Aorta (tissue), 5 donors: Measurements from ENCODE around the gene CIRBP. TPM values are rescaled to one million over a fixed set of nuclear protein-coding genes. Genes with fewer than 3 reads are reported as not detected.

ENCODE experiments used
- ATAC-seq: fragments of 200-7000 bp; cut with Tn5 transposase; one replicate; pipeline ENCODE4 v1.9.1; 2022; ENCODE audit warnings: moderate library complexity; ENCODE audit not compliant: low FRiP score
- DNase-seq, 2 donors: peaks; one replicate each; pipeline ENCODE4 v3.0.0-alpha.2; 2020
- H3K27ac ChIP-seq, 2 donors: one replicate each; pipeline ENCODE4 v1.5.1; 2013; ENCODE audit warnings: low read length in 2 of 2, mild to moderate bottlenecking in 2 of 2, moderate library complexity in 2 of 2, control low read depth in 1 of 2, inconsistent platforms in 1 of 2, low read depth in 1 of 2
- H3K27me3 ChIP-seq, 2 donors: one replicate each; pipeline ENCODE4 v1.6.1; 2013; ENCODE audit warnings: control low read depth in 1 of 2, low read length in 1 of 2, mild to moderate bottlenecking in 1 of 2, moderate library complexity in 1 of 2; ENCODE audit not compliant: insufficient read depth in 2 of 2, control insufficient read depth in 1 of 2
- H3K36me3 ChIP-seq, 2 donors: one replicate each; pipeline ENCODE4 v1.6.1; 2013; ENCODE audit warnings: control low read depth in 1 of 2, low read length in 1 of 2, mild to moderate bottlenecking in 1 of 2; ENCODE audit not compliant: insufficient read depth in 2 of 2, control insufficient read depth in 1 of 2
- H3K4me1 ChIP-seq, 2 donors: one replicate each; pipeline ENCODE4 v1.6.1; 2013; ENCODE audit warnings: low read length in 2 of 2, control low read depth in 1 of 2, mild to moderate bottlenecking in 1 of 2, moderate library complexity in 1 of 2; ENCODE audit not compliant: insufficient read depth in 2 of 2, control insufficient read depth in 1 of 2
- H3K4me3 ChIP-seq, 2 donors: one replicate each; pipeline ENCODE4 v1.5.1; 2013; ENCODE audit warnings: low read length in 2 of 2, control low read depth in 1 of 2, mild to moderate bottlenecking in 1 of 2
- H3K9me3 ChIP-seq: one replicate; pipeline ENCODE4 v1.6.1; 2013; ENCODE audit warnings: mild to moderate bottlenecking, low read length; ENCODE audit not compliant: control insufficient read depth
- WGBS, 2 donors: extraction: QIAGEN DNeasy Blood & Tissue Kit; methylation state at CpG; one replicate each; pipeline ENCODE4 v1.1.7; 2013; 5-methylcytosine and 5-hydroxymethylcytosine counted together
- intact Hi-C, 2 donors: fragments of 100-400 bp; cut with DNase I; formaldehyde crosslinking; loops; one replicate each; pipeline versions ENCODE4 v1.14.2 to v1.15.0; 2022
- polyA plus RNA-seq, 2 donors: library from polyadenylated mRNA; stranded (reverse); fragments of 200-250 nt; gene quantifications; one replicate each; pipeline ENCODE4 v1.2.3, GENCODE V29; 2013
- total RNA-seq, 2 donors: library from RNA; stranded (reverse); fragmentation: NEBNext Ultra II Directional; extraction: Animal tissue kit (Norgen Biotek cat#: 25700); gene quantifications; one replicate each; pipeline ENCODE4 v1.2.1, GENCODE V29; 2021
- donor health status: healthy with polysubstance abuse.
- donor health status: Bipolar disorder and iron deficiency.
- donor health status: DM: no; HTN: no; CAD: no.
- donor health status: DM: no; HTN: no; CAD: no.
- donor health status: DM: yes; HTN: yes; CAD: no.

CIRBP gene
- total and polyA plus RNA-seq, 4 donors = 252 to 1,634 (median 394) TPM

DNA sequence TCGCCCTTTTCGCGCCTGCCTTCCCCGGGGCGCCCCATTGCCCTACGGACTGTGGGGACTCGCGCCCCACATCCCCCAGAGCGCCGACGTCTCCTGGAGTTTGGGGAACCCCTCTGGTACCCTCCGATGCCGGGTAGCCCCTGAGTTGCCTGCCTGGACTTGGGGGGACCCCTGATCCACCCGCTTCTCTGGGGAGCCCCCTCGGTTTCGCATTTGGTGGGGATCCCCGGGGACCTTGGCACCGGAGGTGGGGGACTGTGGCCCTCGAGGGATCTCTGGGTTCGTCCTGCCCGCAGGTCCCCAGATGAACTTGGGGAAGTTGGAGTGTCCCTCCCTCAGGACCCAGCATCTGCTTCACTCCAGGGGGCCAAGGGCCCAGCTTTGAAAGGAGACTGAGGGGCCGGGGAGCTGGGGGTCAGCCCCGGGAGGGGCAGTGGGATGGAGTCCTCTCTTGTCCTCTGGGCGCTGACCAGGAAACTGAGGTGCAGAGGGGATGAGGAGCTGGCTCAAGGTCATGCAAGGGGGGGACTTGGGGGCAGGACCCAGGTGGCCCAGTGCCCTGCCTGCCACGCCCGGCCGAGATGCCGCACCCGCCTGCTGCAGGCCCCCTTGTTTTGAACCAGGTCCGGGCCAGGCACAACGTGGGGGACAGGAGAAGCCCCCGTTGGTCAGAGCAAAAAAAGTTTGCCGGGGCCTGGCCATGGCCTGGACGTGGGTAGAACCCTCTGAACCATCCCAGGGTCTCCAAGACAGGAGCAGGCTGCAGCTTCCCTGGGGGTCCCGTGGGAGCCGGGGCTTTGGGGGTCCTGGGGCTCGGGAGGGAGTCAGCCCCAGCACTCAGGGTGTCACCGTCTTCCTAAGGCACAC, 17.6 kb downstream of the CIRBP start:
- no peak for ATAC-seq
- Histone ChIP-seq H3K27me3 (no peaks in the 10 kb centered on the region), H3K4me3 (no peak overlapping the region), H3K9me3 (no peaks in the 10 kb centered on the region), H3K27ac (no peak overlapping the region), H3K36me3 (no peaks in the 10 kb centered on the region), H3K4me1 (no peaks in the 10 kb centered on the region)
- 16 to 26% methylated on average over 36 to 38 of the region's 38 CpGs for WGBS, 2 donors
- DNase-seq = no peak
- intact Hi-C loops = no loop called here

DNA sequence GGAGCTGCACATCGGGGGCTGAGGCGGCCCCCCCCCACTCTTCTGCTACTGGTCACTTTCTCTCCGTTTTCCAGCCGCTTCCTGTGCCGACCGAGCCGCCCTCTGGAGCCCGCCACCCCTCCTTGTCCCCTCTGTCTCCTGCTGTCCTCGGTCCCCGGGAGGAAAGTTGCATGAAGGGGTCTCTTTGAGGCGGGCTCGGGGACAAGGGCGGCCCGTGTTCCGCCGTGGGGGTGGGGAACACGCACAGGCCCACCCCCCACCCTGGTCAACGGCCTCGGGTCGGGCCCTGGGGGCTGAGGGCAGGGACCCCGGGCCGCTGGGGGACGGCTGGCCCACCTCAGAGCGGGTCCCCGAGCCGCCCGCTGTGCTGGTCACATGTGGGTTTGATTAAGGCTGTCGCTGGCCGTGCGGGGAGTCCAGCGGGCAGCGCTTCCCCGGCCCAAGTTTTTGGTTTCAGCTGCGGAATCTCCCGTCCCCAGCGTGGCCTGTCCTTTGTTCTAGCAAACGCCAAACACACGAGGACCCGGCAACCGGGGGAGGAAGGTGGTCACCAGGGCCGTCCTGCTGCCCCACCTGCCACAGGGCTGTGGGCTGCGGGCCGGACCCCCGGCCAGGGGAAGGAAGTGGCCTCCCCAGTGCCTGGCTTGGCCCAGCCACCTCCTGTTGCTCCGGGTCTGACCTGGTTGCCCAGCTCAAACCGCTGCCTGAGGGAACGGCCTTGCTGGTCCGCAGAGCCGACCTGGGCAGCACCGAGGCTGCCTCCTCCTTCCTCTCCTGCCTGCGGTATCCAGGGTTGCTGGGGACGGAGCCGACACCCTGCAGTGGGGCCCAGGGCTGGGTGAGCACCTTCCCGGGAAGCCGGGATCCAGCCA, 18.5 kb downstream of the CIRBP start:
- Histone ChIP-seq H3K27me3 (no peaks in the 10 kb centered on the region), H3K4me1 (no peaks in the 10 kb centered on the region), H3K9me3 (no peaks in the 10 kb centered on the region), H3K4me3 (no peak overlapping the region), H3K27ac (no peak overlapping the region), H3K36me3 (no peaks in the 10 kb centered on the region)
- DNase-seq (no peak), ATAC-seq (no peak)
- 24 to 27% methylated on average over 47 to 55 of the region's 55 CpGs for WGBS, 2 donors
- intact Hi-C loops = no loop called here

DNA sequence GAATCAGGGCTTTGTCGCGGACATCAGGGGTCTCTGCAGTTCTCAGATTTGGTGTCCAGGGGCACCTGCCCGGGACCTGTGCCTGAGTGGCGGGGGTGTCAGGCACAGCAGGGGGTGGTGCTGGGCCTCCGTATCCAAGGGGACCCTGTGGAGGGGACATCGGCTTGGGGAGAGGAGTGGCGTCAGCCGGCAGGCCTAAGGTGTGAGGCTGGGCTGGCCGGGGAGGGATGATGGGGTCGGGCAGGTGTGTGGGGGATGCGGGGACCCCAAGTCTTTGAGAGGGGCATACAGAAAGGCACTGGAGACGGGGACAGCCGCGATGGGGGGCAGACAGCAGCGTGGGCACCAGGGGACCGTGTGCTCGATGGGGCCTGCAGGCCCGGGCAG, 19.1 kb downstream of the CIRBP start:
- H3K4me3 ChIP-seq = no peak overlapping the region
- peak; percentile 13 for ATAC-seq
- H3K27me3 ChIP-seq = no peaks in the 10 kb centered on the region
- intact Hi-C loops = no loop called here
- WGBS, 2 donors = 90 to 93% methylated on average over 14 to 18 of the region's 18 CpGs
- no peak overlapping the region for H3K27ac ChIP-seq
- DNase-seq = no peak
- no peaks in the 10 kb centered on the region for H3K4me1 ChIP-seq
- no peaks in the 10 kb centered on the region for H3K9me3 ChIP-seq
- H3K36me3 ChIP-seq = no peaks in the 10 kb centered on the region

DNA sequence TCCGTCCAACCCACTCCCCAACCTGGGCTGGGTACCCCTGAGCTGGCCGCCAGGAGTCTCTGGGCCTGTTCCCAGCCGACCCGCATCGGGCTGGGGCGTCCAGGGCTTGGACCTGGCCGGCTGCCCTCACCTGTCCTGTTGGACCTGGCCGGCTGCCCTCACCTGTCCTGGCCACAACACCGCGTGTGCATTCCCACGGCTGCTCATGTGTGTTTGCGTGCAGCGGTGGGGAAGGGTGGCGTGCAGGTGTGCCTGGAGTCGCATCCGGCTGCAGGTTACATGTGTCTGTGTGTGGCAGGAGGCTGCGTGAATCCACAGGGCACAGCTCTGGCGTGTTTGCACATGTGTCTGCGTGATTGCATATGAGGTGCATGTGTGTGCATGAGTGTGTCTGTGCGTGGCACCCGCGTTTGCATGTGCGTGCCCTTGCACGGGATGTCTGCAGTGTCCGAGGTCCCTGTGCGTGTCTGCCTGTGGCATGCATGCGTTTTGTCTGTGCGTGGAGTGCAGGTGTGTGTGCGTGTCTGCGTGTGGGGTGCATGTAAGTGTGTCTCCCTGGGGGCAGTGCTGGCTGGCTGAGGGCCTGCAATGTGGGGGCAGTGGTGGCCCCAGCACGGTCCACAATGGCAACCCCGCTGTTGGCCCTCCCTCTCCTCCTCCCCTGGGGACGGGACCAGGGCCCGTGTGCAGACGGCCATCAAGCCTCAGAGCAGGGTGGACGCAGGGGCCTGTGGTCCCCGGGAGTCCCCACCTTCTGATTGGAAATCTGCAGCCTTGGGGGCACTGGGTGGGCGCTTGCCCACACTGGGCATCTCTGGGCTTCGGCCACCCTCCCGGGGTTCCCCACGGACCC, 19.9 kb downstream of the CIRBP start:
- Histone ChIP-seq H3K4me3 (no peak overlapping the region), H3K4me1 (no peaks in the 10 kb centered on the region), H3K9me3 (no peaks in the 10 kb centered on the region), H3K27ac (no peak overlapping the region), H3K36me3 (no peaks in the 10 kb centered on the region), H3K27me3 (no peaks in the 10 kb centered on the region)
- 83 to 87% methylated on average over 37 to 41 of the region's 41 CpGs for WGBS, 2 donors
- peak; percentile 6 for ATAC-seq
- DNase-seq = no peak
- intact Hi-C loops = no loop called here

DNA sequence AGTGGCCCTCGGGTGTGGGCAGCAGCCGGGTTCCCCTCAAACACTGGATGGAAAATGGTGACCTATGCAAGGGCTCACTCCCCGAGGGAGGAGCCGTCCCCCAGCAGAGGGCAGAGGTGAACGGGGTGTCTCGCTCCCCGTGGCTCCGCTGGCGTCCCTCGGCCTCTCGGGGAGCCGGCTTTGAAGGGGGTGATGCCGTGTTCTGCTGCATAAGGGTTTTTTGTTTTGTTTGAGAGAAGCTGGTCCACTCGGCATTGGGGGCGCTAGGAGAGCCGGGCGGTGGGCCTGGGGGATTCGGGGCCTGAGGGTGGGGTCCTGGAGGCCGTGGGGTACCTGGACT, 20.5 kb downstream of the CIRBP start:
- intact Hi-C loops = no loop called here
- no peaks in the 10 kb centered on the region for H3K4me1 ChIP-seq
- no peak overlapping the region for H3K27ac ChIP-seq
- H3K9me3 ChIP-seq = no peaks in the 10 kb centered on the region
- ATAC-seq = no peak
- H3K27me3 ChIP-seq = no peaks in the 10 kb centered on the region
- no peak overlapping the region for H3K4me3 ChIP-seq
- DNase-seq = no peak
- no peaks in the 10 kb centered on the region for H3K36me3 ChIP-seq
- WGBS, 2 donors = 81 to 83% methylated on average over 19 of the region's 19 CpGs

DNA sequence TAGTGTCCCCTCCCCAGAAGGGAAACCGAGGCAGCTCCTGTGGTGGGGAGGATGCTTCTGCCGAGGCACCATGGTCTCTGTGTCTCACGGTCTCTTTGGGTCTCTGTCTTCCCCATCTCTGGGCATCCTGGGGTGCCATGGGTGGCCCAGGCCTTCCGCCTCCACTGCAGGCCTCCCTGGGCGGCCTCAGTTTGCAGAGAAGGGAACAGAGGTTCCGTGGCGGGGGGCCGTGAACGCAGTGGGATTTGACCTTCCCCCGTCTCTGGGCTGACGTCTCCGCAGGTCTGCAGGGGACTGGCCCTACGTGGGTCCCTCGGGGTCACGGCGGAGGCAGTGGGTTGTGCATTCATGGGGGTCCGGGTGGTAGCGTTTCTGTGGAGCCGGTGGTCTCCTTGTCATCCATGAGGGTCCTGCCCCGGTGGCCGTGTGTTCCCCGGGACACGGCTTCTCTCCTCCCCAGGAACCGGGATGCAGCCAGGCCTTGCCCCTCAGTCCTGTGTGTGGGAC, 21.1 kb downstream of the CIRBP start:
- no peaks in the 10 kb centered on the region for H3K9me3 ChIP-seq
- no peak overlapping the region for H3K4me3 ChIP-seq
- intact Hi-C loops = no loop called here
- H3K36me3 ChIP-seq = no peaks in the 10 kb centered on the region
- no peak for ATAC-seq
- H3K27ac ChIP-seq = no peak overlapping the region
- 85 to 90% methylated on average over 24 of the region's 24 CpGs for whole genome bisulfite sequencing, 2 donors
- no peaks in the 10 kb centered on the region for H3K27me3 ChIP-seq
- H3K4me1 ChIP-seq = no peaks in the 10 kb centered on the region
- DNase-seq = no peak

DNA sequence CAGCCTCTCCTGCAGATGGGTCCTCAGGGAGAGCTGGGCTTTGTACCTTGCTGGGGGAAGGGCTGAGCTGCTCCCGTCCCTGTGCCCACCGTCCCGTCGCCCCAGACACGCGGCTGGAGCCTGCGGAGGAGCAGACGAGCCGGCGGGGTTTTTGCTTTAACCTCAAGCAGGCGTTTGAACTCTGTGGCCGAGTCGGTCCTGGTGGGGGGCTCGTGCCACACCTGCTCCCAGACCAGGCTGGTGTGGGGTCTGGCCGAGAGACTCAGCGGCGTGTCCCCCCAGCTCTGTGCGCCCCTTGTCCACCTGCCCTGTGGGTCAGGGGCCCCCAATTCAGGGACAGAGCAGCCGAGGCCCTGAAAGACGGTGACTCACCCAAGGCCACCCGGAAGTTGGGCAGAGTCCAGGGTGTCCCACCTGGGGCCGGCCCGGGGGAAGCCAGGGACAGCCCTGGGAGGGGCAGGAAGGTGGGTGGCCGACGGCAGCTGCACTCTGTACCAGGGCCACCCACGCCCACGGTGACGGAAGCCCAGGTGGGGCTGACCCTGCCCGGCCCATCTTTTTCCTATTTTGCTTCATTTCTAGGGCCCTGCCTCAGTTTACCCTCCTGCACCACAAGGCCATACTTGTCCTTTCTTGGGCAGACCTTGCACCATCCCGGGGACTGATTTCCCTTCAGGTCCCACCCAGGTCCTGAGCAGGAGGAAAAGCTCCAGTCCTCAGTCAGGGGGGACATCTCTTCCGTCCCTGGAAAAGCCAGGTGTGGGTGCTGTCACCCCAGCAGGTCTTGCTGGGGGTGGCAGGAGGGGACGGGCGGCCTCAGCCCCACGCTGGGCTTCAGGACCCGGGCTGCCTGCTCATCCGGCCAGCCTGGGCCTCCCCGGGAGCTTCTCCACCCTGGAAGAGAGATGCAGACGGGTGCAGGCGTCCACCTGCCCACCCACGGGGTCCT, 21.8 kb downstream of the CIRBP start:
- Histone ChIP-seq H3K36me3 (no peaks in the 10 kb centered on the region), H3K27me3 (no peaks in the 10 kb centered on the region), H3K9me3 (no peaks in the 10 kb centered on the region), H3K27ac (no peak overlapping the region), H3K4me1 (no peaks in the 10 kb centered on the region), H3K4me3 (no peak overlapping the region)
- intact Hi-C loops = no loop called here
- ATAC-seq = no peak
- no peak for DNase-seq
- 77 to 80% methylated on average over 38 to 40 of the region's 40 CpGs for WGBS, 2 donors
